ELF-1 (cell line): Measurements from ENCODE around the gene DGCR2.
"Not testable (repeated sequence)": the region's sequence is repeated elsewhere in the genome, so short reads cannot be mapped to it uniquely, and the experiment has no call there.

Experiments used
- DNase-seq: peaks from one replicate; pipeline ENCODE4 v3.0.0-alpha.2; 2016; ENCODE audit warnings: low read depth, low spot score

The DGCR2 gene

GRCh38 chr22:19030889-19031252 is 91.3 kb downstream of the DGCR2 start:
- not testable (repeated sequence) for DNase-seq

GRCh38 chr22:19030226-19030888 is 91.9 kb downstream of the DGCR2 start:
- not testable (repeated sequence) for DNase-seq

DNA sequence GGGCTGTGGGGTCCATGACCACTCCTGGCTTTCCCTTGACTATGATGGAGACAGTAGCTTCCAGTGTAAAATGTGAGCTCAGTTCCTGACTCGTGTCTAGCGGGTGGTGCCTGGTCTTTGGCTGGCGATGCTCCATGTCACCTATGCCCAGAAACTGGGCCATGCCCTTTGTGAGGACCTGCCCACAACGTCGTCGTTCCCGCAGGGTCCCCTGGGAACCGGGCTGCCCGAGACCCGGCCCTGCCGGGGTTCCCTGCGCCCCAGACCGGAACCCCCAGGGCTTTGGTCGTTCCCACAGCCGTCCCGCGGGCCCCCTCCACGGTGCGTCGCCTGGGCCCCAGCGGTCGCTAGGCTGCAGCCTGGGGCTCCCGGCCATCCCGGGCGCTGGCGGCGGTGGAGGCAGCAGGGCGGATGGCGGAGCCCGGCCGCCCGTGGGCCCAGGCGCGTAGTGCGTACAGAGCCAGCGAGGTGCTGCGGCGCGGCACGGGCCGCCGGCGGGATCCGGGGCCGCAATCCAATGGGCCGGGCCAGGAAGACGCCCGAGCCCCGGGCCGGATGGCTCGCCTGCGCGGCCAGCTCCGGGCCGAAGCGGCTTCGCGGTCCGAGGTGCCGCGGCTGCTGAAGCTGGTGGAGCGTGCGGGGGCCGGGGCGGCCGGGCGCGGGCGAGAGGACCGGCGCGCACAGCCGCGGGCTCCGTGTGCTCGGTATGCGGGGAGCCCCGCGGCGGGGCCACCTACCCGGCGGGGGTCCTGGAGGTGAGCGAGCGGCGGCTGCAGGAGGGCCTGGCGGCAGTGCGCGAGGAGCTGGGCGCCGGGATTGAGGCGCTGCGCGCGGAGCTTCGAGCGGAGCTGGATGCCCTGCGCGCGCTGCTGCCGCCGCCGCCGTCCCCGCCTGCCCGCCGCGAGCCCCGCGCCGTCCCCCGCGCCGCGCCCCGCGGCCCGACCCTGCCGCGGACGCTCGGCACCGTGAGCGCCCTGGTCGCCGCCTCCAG is 92.8 kb downstream of the DGCR2 start:
- DNase-seq: not testable (repeated sequence)

DNA sequence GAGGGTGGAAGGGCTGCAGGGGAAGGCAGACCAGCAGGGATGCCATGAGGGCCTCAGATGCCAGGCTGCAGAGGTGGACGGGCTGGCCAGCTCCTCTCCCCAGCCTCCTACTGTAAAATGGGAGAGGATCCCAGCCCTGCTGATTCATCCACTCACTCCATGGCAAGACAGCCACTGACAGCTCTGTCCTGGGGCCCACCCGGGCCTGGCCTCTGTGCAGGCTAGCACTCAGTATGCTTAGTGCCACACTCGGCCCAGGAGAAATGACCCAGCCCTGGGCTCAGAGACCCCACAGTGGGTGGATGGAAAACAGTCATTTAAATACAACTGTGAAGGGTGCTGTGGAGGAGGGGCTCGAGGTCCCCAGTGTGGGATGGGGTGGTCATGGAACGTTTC is 94.2 kb downstream of the DGCR2 start:
- DNase-seq: not testable (repeated sequence)

DNA sequence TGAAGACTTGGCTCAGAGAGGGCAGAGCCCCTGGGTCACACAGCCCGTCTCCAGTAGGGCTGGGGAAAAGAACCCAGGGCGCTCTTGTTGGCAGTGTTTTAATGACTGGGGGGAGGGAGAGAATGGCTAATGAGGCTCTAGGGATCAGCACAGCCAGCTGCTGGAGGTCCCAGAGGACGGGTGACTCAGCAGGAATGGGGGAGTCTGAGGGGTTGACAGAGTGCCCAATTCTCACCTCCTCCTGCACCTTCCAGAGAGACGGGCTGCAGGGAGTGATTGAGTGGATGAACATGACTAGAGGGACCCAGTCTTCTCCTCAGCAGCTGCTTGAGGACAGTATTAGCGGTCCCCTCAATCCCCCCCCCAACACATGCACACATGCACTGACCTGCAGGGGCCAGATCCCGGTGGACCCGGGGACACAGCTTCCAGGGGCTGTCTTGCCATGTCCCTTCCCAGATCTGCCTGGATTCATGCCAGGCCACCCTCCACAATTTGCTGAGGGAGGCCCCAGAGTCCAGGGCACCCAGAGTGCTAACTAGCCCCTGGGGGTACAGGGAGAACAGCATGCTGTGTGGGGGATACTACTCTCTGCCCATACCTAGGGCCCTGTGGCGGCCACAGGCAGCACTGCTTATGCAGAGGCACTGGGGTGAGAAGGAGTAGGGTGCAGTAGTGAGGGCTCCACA is 94.7 kb downstream of the DGCR2 start:
- not testable (repeated sequence) for DNase-seq

- not testable (repeated sequence) for DNase-seq
Measured at GRCh38 chr22:19026080-19026479, 96.1 kb downstream of the DGCR2 start.

DNA sequence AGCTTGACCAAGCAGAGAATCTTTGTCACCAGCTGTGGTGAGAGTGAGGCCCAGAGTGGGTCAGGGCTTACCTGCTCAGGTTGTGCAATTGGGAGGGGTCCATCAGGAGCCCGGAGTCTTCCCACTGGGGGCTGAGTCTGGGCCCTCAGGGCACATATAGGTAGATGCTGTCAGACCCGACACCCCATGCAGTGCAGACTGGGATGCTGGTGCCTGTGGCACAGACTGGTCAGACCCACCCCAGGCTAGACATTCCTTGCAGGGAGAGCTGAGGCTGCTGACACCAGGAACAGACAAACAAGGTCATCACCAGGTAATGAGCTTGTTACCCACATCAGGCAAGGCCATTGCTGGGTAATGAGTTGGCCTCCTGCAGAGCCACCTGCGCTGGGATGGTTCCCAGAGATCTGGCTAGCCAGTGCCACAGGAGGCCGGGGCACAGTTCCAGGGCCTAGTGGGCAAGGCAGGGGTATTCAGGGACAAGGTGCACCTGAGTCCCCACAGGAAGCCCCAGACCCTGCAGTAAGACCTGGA is 97.2 kb downstream of the DGCR2 start:
- not testable (repeated sequence) for DNase-seq

DNA sequence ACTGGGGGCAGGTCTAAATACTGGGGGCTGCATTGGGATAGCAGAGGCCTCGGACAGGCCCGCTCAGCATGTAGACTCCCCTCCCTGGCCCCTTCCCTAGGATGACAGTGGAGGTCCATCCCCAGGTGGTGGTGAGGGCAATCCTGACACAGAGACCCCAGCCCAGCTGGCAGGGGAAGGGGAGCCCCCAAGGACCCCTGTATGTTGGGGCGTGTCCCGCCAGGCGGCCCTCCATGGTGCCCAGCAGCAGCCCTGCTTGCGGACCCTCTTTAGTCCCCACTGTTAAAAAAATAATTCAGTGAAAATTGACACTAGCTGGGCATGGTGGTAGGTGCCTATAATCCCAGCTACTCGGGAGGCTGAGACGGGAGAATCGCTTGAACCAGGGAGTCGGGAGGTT is 98.3 kb downstream of the DGCR2 start:
- DNase-seq: not testable (repeated sequence)

- DNase-seq: no peak
Measured at GRCh38 chr22:19022755-19023154, 99.5 kb downstream of the DGCR2 start.

DNA sequence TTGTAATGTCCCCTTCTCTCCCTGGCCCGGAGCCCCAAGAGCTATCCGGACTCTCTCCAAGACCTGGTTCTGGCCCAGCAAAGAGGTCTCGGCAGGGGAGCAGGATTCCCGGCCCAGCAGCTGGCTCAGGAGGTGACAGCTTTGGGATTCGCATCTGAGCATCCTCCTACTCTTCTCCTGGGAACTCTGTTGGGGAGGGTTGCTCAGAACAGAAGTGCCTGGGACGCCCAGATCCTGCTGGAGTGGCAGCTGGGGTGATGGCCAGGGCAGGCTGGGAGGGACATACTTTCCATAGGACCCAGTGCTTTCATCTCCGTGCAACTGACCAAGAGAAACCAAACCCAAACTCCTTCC is 102.6 kb downstream of the DGCR2 start:
- DNase-seq: no peak

DNA sequence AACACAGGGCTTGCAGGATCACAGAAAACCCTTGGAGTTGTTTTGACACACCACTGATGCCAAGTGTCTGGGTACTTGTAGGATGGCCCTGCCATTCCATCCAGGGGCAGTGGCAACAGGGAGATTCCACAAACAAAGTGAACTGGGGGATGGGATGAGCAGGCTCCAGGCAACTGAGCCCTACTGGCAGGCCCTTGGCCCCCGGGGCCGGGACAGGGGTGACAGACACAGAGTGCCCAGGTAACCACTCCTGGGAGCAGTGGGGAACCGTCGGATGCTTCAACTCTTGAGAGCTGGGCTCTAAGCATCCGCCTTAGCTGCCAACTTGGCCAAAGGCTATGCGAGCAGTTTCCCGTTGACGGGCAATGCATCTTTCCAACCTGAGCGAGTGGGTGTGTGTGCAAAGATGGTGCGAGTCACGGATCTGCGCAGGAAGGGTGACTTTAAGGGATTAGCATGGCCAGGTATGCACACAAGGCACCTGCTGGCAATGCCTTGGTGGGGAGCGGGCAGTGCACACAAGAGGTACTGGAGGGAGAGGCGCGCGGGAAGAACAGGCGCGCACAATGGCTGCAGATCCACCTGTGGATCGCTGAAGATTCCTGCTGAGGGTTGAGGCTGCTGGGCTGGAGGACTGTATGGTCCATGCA is 103.1 kb downstream of the DGCR2 start:
- DNase-seq: no peak

- DNase-seq: no peak
Measured at GRCh38 chr22:19018256-19018655, 104.0 kb downstream of the DGCR2 start.

GRCh38 chr22:19016081-19016766 is 106.0 kb downstream of the DGCR2 start:
- no peak for DNase-seq

DNA sequence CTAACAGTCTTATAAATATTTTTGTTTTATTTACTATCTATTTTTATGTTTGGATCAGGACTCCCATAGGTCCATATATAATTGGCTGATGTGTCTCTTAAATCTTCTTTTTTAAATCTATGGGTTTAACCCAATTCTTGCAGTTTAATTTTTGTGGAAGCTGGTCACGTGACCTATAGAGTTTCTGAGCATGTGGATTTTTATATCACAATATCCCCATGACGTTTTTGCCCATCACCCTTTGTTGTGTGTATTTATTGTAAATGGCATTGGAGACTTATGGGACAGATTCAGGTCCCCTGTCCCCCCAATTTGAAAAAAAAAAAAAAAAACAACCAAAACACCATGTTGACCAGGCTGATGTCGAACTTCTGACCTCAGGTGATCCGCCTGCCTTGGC is 107.3 kb downstream of the DGCR2 start:
- no peak for DNase-seq

DNA sequence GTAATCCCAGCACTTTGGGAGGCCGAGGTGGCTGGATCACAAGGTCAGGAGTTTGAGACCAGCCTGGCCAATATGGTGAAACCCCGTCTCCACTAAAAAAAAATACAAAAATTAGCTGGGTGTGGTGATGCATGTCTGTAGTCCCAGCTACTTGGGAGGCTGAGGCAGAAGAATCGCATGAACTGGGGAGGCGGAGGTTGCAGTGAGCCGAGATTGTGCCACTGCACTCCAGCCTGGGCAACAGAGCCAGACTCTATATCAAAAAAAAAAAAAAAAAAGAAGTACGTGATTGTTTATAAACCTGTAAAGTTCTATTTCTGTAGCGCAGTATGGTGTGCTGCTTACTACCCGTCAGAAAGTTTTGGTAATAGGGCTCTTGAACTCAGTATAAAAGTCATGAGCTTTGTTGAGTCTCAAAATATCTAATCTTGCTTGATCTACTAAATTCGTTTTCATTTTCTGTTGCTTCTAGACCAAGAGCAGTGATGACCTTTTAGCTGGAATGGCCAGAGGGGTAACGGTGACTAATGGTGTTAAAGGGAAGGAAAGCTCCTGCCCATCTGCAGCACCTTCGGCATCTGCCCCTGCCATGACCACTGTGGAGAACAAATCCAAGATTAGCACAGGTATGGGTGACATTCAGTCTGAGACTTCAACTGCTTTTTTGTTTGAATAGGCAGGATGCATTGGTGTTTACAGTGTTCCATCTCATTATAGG is 108.2 kb downstream of the DGCR2 start:
- not testable (repeated sequence) for DNase-seq

- not testable (repeated sequence) for DNase-seq
Measured at GRCh38 chr22:19013411-19013810, 108.8 kb downstream of the DGCR2 start.

GRCh38 chr22:19012308-19012986 is 109.8 kb downstream of the DGCR2 start:
- DNase-seq: no peak

- not testable (repeated sequence) for DNase-seq
Measured at GRCh38 chr22:19011611-19012010, 110.6 kb downstream of the DGCR2 start.

- DNase-seq: no peak
Measured at GRCh38 chr22:19011075-19011474, 111.1 kb downstream of the DGCR2 start.

DNA sequence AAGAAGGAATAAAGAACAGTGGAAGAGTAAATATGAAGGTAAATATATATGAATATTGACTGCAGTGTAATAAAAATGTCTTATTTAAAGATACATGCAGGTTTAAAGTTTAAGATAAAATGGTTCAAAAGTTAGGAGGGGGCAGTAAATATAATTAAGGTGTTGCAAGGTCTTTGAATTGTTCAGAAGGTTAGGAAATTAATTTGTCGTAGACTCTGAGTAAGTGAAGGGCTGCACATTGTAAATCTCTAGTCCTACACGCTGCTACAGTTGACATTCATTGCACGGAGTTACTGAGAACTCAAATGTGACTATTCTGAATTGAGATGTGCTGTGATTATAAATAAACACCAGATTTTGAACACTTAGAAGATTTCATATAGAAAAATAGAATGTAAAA is 116.3 kb downstream of the DGCR2 start:
- DNase-seq: no peak
